GM12865 (cell line): Measurements from ENCODE around the gene MYBL2.

ENCODE experiments used
- DNase-seq: peaks from one replicate; pipeline ENCODE4 v3.0.0; 2010; ENCODE audit warnings: low read depth
- H3K4me3 ChIP-seq: 2 replicates; pipeline ENCODE4 v1.5.1; 2011; ENCODE audit warnings: mild to moderate bottlenecking, low read depth, low read length, control low read depth
- CTCF ChIP-seq: IDR thresholded peaks from 2 replicates; pipeline ENCODE4 v1.5.1; 2011; ENCODE audit warnings: low read length, control low read depth, low read depth, inconsistent platforms; ENCODE audit not compliant: insufficient read depth; ENCODE audit errors: missing control alignments

The MYBL2 gene

DNA sequence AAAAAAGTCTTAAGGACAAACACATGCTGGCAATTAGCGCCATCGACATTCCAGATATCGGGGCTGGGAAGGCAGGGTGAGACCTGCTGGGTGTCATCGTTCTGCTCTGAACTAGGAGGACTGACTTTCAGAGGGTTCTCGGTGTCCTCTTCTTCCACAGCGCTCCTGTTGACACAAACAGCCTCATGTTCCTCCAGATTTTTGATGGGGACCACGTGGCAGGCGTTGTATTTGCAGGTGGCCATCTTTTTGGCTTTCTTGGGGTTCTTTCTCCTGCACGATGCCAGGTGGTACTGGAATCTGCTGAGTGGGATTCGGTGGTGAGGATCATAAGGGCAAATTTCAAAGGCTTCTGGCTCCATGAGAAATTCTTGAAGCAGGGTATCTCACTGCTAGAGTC lies 59.4 kb downstream of the MYBL2 start:
- no peak for TF ChIP-seq CTCF
- no peak overlapping the region for H3K4me3 ChIP-seq
- no peak for DNase-seq

DNA sequence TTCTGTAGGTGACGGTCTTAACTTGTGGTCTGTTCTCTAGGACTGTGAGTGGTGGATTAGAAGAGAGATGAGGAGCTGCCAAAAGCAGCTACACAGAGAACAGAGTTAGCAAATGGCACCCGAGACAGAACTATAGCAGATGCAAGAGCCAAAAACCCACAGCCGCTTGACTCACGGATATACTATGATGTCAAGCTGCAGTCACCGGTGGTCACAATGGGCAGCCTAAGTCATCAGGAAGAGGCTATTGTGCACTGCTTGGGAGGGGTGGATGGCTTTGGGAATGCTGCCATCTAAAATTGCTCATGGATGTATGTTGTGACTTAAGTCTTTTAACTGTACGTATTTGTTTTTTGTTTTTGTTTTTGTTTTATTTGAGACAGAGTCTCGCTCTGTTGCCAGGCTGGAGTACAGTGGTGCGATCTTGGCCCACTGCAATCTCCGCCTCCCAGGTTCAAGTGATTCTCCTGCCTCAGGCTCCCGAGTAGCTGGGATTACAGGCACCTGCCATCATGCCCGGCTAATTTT lies 60.0 kb downstream of the MYBL2 start, which contains the start of gene GTSF1L:
Gene GTSF1L (minus strand): TSS at position 192 of the 528 bp plus-strand sequence. CDS start 308 bp downstream, outside the sequence.
- no peak for DNase-seq
- no peak within 1 kb of the TSS for H3K4me3 ChIP-seq
- TF ChIP-seq CTCF: no peak

DNA sequence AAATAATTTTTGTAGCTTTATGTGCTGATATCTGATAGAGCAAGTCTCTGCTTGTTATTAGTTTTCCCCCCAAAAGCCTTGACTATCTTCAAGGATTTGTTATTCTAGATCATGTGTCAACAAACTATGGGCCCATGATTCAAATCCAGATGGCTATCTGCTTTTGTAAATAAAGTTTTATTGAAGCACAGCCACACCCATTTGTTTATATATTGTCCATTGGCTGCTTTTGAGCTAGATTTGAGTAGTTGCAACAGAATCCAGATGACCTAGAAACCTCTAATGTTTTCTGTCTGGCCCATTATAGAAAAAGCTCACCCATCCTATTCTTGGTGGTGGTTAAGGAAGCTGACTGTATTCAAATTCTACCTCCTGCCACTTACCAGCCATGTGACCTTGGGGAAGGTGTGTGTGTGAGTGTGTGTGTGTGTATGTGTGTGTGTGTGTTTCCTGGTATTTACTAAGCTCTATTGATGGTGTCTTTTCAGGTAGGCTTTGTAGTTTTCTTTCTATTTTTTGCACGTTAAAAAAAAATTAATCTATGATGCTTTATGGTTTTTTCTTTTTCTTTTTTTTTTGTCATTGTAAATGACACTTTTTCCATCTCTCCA lies 61.2 kb downstream of the MYBL2 start:
- TF ChIP-seq CTCF: no peak
- no peak overlapping the region for H3K4me3 ChIP-seq
- peak; percentile 83 for DNase-seq

DNA sequence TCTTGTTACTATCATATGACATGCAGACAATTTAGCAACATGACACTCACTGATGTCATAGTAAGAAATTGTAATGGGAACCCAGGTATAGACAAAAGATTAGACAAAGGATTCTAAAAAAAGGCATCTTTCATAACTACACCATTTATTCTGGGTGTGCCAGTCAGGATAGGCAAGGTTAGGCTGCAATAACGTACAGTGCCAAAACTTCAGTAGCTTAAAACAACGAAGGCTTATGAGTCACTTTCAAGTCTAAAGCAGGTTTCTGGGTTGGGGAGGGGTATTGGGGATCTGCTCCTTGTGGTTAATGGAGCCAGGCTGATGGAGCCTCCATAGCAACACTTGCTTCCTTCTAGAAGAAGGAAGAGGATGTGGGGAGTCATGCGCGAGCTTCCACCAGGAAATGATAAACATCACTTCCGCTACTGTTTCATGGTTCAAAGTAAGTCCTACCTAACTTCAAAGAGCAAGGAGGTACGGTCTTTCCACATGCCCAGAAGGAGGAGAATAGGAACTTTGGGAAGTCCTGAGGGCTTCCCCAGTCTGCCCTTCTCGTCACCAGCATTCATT lies 61.9 kb downstream of the MYBL2 start:
- TF ChIP-seq CTCF: no peak
- no peak overlapping the region for H3K4me3 ChIP-seq
- DNase-seq: no peak

DNA sequence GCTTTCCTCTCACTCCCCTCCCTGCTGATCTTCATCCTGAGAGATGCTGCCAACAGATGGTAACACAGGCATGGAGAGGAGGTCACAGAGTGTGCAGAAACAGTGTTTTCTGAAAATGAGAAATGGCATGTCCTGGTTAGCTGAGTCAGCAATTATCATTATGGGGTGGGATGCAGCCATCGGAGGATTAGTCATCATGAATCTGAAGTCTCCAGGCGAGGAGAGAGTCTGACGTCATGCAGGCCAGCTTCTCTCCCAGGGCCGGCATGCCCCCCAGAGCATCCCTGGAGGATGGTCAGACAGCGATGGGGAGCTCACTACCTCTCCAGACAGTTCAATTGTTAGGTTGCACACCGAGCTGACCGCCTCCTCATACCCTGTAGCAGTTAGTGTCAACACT lies 64.6 kb downstream of the MYBL2 start:
- no peak overlapping the region for H3K4me3 ChIP-seq
- no peak for DNase-seq
- TF ChIP-seq CTCF: no peak

GRCh38 chr20:43731927-43732326 lies 65.0 kb downstream of the MYBL2 start:
- DNase-seq: no peak
- no peak for TF ChIP-seq CTCF

More at GRCh38 chr20:43731927-43732326, 65.0 kb downstream of the MYBL2 start:
- H3K4me3 ChIP-seq: no peak overlapping the region
